HL-60/S4 treated with phorbol 12-myristate 13-acetate at 8.2 ng/mL for 4 days and 3 days (cell line): ENCODE measurements around the gene RAC2.
"Not testable (repeated sequence)": the region's sequence is repeated elsewhere in the genome, so short reads cannot be mapped to it uniquely, and the experiment has no call there.

Experiments used
- in situ Hi-C: fragments of 300-500 bp; cut with MboI; formaldehyde crosslinking; loops from 2 replicates; pipeline ENCODE4 v1.15.0; 2022; ENCODE audit warnings: low sequenced_read_pairs

Gene RAC2

GRCh38 chr22:37206841-37207821 is 36.9 kb downstream of the RAC2 start:
- in situ Hi-C loops = no loop called here

GRCh38 chr22:37206118-37206840 is 37.8 kb downstream of the RAC2 start:
- in situ Hi-C loops = no loop called here

- in situ Hi-C loops = no loop called here
Measured at GRCh38 chr22:37205046-37205445, 39.0 kb downstream of the RAC2 start.

GRCh38 chr22:37204045-37204655 is 39.9 kb downstream of the RAC2 start:
- in situ Hi-C loops = no loop called here

GRCh38 chr22:37203354-37204044 is 40.6 kb downstream of the RAC2 start:
- in situ Hi-C loops = no loop called here

GRCh38 chr22:37202716-37203115 is 41.4 kb downstream of the RAC2 start:
- in situ Hi-C loops = no loop called here

- in situ Hi-C loops = no loop called here
Measured at GRCh38 chr22:37202001-37202555, 42.0 kb downstream of the RAC2 start.

GRCh38 chr22:37201443-37201820 is 42.6 kb downstream of the RAC2 start:
- in situ Hi-C loops = not testable (repeated sequence)

GRCh38 chr22:37199760-37200108 is 44.3 kb downstream of the RAC2 start:
- in situ Hi-C loops = no loop called here

GRCh38 chr22:37199103-37199759 is 44.8 kb downstream of the RAC2 start:
- in situ Hi-C loops = no loop called here

- in situ Hi-C loops = no loop called here
Measured at GRCh38 chr22:37198258-37199102, 45.6 kb downstream of the RAC2 start.

GRCh38 chr22:37197451-37198257 is 46.4 kb downstream of the RAC2 start:
- in situ Hi-C loops = no loop called here

GRCh38 chr22:37196539-37197450 is 47.3 kb downstream of the RAC2 start:
- in situ Hi-C loops = no loop called here

GRCh38 chr22:37195921-37196320 is 48.1 kb downstream of the RAC2 start:
- in situ Hi-C loops = no loop called here

GRCh38 chr22:37194750-37195149 is 49.3 kb downstream of the RAC2 start:
- in situ Hi-C loops = no loop called here

- in situ Hi-C loops = no loop called here
Measured at GRCh38 chr22:37193629-37194191, 50.4 kb downstream of the RAC2 start.

GRCh38 chr22:37192741-37193140 is 51.3 kb downstream of the RAC2 start:
- in situ Hi-C loops = no loop called here
